ENCODE measurements around the gene WDR46. TPM values are rescaled to one million over a fixed set of nuclear protein-coding genes. Genes with fewer than 3 reads are reported as not detected.

Gene WDR46
- total and polyA plus RNA-seq, 2 of the 13 experiments (the other 11 are each of a cell fraction or from before 2014, with no cell fraction given) = 47.4 to 105 TPM

DNA sequence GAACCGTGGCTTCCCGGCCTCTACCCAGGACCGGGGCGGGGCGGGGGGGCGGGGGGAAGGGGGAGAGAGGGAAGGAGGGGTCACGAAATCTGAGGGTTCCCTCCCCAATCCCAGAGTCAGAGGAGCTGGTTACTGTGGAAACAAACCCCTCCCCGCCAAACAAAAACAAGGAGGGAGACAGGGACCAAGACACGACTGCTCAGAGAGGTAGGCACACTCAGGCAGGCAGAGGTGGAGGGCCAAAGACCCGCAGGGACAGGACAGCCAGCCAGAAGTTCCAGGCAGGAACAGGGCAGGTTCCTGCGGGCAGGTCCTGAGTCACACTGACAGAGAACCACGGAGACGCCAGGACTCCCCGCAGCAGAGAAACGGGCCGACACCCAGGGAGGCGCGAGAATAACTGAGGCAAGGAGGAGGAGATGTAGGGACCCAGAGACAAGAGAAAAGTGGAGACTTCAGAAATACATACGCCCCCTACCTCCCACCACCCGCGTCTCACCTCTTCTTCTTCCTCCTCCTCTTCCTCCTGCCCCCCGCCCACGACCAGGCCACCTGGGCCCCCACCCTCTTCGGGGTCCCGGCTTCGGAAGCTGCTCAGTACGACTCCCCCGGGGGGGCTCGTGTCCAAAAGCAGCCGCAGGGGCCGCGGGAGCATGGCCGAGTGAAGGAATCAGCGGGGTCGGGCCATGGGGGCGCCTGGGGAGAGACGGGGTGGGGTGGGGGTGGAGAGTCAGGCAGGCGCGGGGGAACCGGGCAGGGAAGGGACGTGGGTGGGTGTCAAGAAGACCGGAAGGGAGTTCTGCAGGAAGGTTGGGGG is 9.1 kb upstream of the WDR46 start (continued):
- no peak; the same call in 1 of the 2 replicates for TF ChIP-seq ZNF280B (CRISPR knock-in tag; IDR thresholded peaks at IDR 0.05; ENCODE audit: borderline replicate concordance)
- TF ChIP-seq, protein P1, sequence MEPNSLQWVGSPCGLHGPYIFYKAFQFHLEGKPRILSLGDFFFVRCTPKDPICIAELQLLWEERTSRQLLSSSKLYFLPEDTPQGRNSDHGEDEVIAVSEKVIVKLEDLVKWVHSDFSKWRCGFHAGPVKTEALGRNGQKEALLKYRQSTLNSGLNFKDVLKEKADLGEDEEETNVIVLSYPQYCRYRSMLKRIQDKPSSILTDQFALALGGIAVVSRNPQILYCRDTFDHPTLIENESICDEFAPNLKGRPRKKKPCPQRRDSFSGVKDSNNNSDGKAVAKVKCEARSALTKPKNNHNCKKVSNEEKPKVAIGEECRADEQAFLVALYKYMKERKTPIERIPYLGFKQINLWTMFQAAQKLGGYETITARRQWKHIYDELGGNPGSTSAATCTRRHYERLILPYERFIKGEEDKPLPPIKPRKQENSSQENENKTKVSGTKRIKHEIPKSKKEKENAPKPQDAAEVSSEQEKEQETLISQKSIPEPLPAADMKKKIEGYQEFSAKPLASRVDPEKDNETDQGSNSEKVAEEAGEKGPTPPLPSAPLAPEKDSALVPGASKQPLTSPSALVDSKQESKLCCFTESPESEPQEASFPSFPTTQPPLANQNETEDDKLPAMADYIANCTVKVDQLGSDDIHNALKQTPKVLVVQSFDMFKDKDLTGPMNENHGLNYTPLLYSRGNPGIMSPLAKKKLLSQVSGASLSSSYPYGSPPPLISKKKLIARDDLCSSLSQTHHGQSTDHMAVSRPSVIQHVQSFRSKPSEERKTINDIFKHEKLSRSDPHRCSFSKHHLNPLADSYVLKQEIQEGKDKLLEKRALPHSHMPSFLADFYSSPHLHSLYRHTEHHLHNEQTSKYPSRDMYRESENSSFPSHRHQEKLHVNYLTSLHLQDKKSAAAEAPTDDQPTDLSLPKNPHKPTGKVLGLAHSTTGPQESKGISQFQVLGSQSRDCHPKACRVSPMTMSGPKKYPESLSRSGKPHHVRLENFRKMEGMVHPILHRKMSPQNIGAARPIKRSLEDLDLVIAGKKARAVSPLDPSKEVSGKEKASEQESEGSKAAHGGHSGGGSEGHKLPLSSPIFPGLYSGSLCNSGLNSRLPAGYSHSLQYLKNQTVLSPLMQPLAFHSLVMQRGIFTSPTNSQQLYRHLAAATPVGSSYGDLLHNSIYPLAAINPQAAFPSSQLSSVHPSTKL (CRISPR knock-in tag; IDR thresholded peaks at IDR 0.05) = no peak
- no peak for TF ChIP-seq JUN (CRISPR knock-in tag; IDR thresholded peaks at IDR 0.05)
- TF ChIP-seq RARG (CRISPR knock-in tag; IDR thresholded peaks at IDR 0.05; ENCODE audit: low read depth) = no peak
- TF ChIP-seq PHF8 (CRISPR knock-in tag; IDR thresholded peaks at IDR 0.05) = peak; percentile 19; the same call in 1 of the 2 replicates
- TF ChIP-seq ZNF572 (CRISPR knock-in tag; IDR thresholded peaks at IDR 0.05) = 0 out of 2 replicates have a peak, but pooled peaks have one; percentile 43
- TF ChIP-seq SAP130 (CRISPR knock-in tag; IDR thresholded peaks at IDR 0.05; ENCODE audit: low read depth) = peak; percentile 82
- 0 out of 2 replicates have a peak, but pooled peaks have one; percentile 15 for TF ChIP-seq UBTF (CRISPR knock-in tag; IDR thresholded peaks at IDR 0.05)
